Measurements from ENCODE around the gene DNAH3. TPM values are rescaled to one million over a fixed set of nuclear protein-coding genes. Genes with fewer than 3 reads are reported as not detected.

DNAH3 gene
- total RNA-seq, 1 experiment from 2014 or later: 0.15 TPM

- Histone ChIP-seq H3K4me2 (ENCODE audit: low read length) (peak overlapping the region; percentile 93), H3K79me2 (ENCODE audit: insufficient read depth, low read length) (peaks cover 77% of the 10 kb centered on the region), H3K4me1 (ENCODE audit: control insufficient read depth in 1 of 2, insufficient read depth in 2 of 2, low read length in 2 of 2) (peaks cover 34 to 53% of the 10 kb centered on the region in 2 experiments), H2AFZ (ENCODE audit: low read depth, low read length, poor library complexity, severe bottlenecking) (no peak overlapping the region), H4K20me1 (ENCODE audit: insufficient read depth) (no peaks in the 10 kb centered on the region), H3K27me3 (ENCODE audit: insufficient read depth, low read length) (no peaks in the 10 kb centered on the region), H3K9me3 (ENCODE audit: control insufficient read depth in 1 of 2, insufficient read depth in 1 of 2, low read depth in 1 of 2, low read length in 2 of 2) (no peaks in the 10 kb centered on the region), H3K9me2 (ENCODE audit: insufficient read depth) (no peaks in the 10 kb centered on the region), H3K36me3 (ENCODE audit: control insufficient read depth in 1 of 2, insufficient read depth in 2 of 2, low read length in 2 of 2) (peaks cover 6 to 12% of the 10 kb centered on the region in 2 experiments; a peak in 2 of 4 replicates), H3K27ac (ENCODE audit: low read depth, low read length) (no peak overlapping the region; the same call in 1 of the 2 replicates), H3K4me3 (replicated peaks in 1 of 2; ENCODE audit: low read depth in 1 of 2, low read length in 2 of 2) (peak overlapping the region; percentile 86 to 88), H3K9ac (ENCODE audit: low read length) (peak overlapping the region; percentile 91)
- ChIA-PET POLR2A (interaction anchor here (1.1 to 2.4 kb wide), 2 partner anchors 12 to 15 kb away, joined by 7 to 11 read pairs; no protein-coding TSS in a partner anchor), RAD21 (ENCODE audit: low non-redundant PET in 1 of 2, low total read pairs in 2 of 2, uncharacterized antibody in 2 of 2, unreplicated experiment in 2 of 2) (no interaction called here), CTCF (no interaction called here)
- no peak for TF ChIP-seq ZNF274 (IDR thresholded peaks at IDR 0.05; ENCODE audit: low read depth, low read length)
- TF ChIP-seq REST (IDR thresholded peaks at IDR 0.05; ENCODE audit: low read depth): no peak
- no peak for TF ChIP-seq CBX3 (IDR thresholded peaks at IDR 0.05; ENCODE audit: low read depth)
- intact Hi-C loops (cut with micrococcal nuclease): no loop called here
- ATAC-seq (no peak), DNase-seq (ENCODE audit: low read depth, low spot score) (no peak)
- no TSS peak for BruUV-seq (replicated peaks)
These were observed 251.6 kb downstream of the DNAH3 start for GRCh38 chr16:20899071-20899470.

DNA sequence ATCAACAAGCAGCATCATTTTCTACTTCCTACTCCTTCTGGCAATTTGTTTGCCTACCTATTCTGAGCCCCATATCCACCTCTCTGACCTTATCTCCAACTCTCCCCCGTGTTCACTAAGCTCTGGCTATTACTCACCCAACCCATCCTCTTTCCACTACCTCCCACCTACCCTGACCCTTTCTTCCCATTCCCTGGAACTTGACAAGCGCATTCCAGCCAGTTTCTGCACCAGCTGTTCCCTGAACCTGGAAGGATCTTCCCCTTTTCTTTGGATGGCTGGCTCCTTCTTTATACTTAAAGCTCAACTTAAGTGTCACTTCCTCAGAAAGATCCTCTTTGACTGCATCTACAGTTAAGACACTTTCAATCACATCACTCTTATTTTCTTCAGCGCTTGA is 252.7 kb downstream of the DNAH3 start:
- H3K27me3 ChIP-seq (ENCODE audit: insufficient read depth, low read length): no peaks in the 10 kb centered on the region
- no peak overlapping the region for H3K27ac ChIP-seq (ENCODE audit: low read depth, low read length)
- no TSS peak for BruUV-seq (replicated peaks)
- intact Hi-C loops (cut with micrococcal nuclease): no loop called here
- no peak overlapping the region for H3K9ac ChIP-seq (ENCODE audit: low read length)
- RAD21 ChIA-PET (ENCODE audit: low non-redundant PET in 1 of 2, low total read pairs in 2 of 2, uncharacterized antibody in 2 of 2, unreplicated experiment in 2 of 2): no interaction called here
- H3K4me1 ChIP-seq (ENCODE audit: control insufficient read depth in 1 of 2, insufficient read depth in 2 of 2, low read length in 2 of 2): peaks cover 23 to 42% of the 10 kb centered on the region in 2 experiments
- no peak for TF ChIP-seq ZBTB33 (IDR thresholded peaks at IDR 0.05; ENCODE audit: extremely low read depth, insufficient replicate concordance, low read length)
- no peak for TF ChIP-seq SRF (IDR thresholded peaks at IDR 0.05; ENCODE audit: low read depth)
- no peak for TF ChIP-seq RAD21 (IDR thresholded peaks at IDR 0.05; ENCODE audit: low read depth)
- TF ChIP-seq ELF1 (IDR thresholded peaks at IDR 0.05; ENCODE audit: borderline replicate concordance, low read depth): no peak
- TF ChIP-seq ZFX (IDR thresholded peaks at IDR 0.05): no peak
- TF ChIP-seq TCF7L2 (IDR thresholded peaks at IDR 0.05; ENCODE audit: borderline replicate concordance, extremely low read depth, insufficient read depth, insufficient read length): no peak
- TF ChIP-seq CBX3 (IDR thresholded peaks at IDR 0.05; ENCODE audit: low read depth): no peak
- TF ChIP-seq, protein P1, sequence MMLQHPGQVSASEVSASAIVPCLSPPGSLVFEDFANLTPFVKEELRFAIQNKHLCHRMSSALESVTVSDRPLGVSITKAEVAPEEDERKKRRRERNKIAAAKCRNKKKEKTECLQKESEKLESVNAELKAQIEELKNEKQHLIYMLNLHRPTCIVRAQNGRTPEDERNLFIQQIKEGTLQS (IDR thresholded peaks at IDR 0.05): no peak
- no peak for TF ChIP-seq EZH2 (IDR thresholded peaks at IDR 0.05)
- no peak for TF ChIP-seq POLR2A (IDR thresholded peaks at IDR 0.05; ENCODE audit: borderline replicate concordance, extremely low read depth, insufficient read depth, insufficient read length)
- no peak for TF ChIP-seq JUND (IDR thresholded peaks at IDR 0.05)
- TF ChIP-seq YY1 (IDR thresholded peaks at IDR 0.05; ENCODE audit: extremely low read depth, insufficient replicate concordance, low read depth, low read length): no peak
- no peaks in the 10 kb centered on the region for H3K9me3 ChIP-seq (ENCODE audit: control insufficient read depth in 1 of 2, insufficient read depth in 1 of 2, low read depth in 1 of 2, low read length in 2 of 2)
- peaks cover 87% of the 10 kb centered on the region for H3K79me2 ChIP-seq (ENCODE audit: insufficient read depth, low read length)
- H2AFZ ChIP-seq (ENCODE audit: low read depth, low read length, poor library complexity, severe bottlenecking): no peak overlapping the region
- DNase-seq (ENCODE audit: low read depth, low spot score) (no peak), ATAC-seq (no peak)
- POLR2A ChIA-PET: no interaction called here
- no peak overlapping the region for H3K4me3 ChIP-seq (replicated peaks in 1 of 2; ENCODE audit: low read depth in 1 of 2, low read length in 2 of 2)
- H3K36me3 ChIP-seq (ENCODE audit: control insufficient read depth in 1 of 2, insufficient read depth in 2 of 2, low read length in 2 of 2): peaks cover 6 to 12% of the 10 kb centered on the region in 2 experiments; a peak in 2 of 4 replicates
- CTCF ChIA-PET: no interaction called here
- 0 out of 2 replicates have a peak overlapping the region, but pooled peaks have one; percentile 0 for H3K4me2 ChIP-seq (ENCODE audit: low read length)
- H4K20me1 ChIP-seq (ENCODE audit: insufficient read depth): no peaks in the 10 kb centered on the region
- H3K9me2 ChIP-seq (ENCODE audit: insufficient read depth): no peaks in the 10 kb centered on the region
